Stimulated activated CD4-positive, alpha-beta T cell treated with anti-CD3 and anti-CD28 coated beads, Interleukin-1b, Interleukin-23, amount 100 ng/mL, for 4 hours (primary cell): ENCODE results near the gene ARL16.
"Not testable (repeated sequence)": the region's sequence is repeated elsewhere in the genome, so short reads cannot be mapped to it uniquely, and the experiment has no call there.

Experiments used
- DNase-seq, 2 donors: peaks; one replicate each; pipeline ENCODE4 v3.0.0-alpha.2; 2020; ENCODE audit warnings: low read depth in 2 of 2

The ARL16 gene

DNA sequence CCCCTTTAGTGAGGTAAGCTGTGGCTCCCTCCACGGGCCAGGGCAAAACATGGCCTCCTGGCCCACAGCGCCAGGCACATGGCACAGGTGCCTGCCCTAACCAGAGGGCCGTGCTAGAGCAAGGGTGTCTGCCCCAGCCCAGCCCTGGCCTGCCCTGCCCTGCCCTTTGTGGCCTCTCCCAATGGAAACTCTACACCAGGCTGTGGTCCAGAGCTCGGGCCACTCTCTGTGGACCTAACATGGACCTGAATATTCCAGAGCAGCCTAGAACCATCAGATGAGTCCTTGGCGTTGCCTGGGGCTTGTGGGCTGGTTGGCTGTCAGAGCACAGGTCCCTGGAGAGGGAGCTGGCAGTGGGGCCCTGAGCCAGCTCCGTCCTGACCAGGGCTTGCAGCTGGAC, 11.6 kb upstream of the ARL16 start:
- DNase-seq = no peak

DNA sequence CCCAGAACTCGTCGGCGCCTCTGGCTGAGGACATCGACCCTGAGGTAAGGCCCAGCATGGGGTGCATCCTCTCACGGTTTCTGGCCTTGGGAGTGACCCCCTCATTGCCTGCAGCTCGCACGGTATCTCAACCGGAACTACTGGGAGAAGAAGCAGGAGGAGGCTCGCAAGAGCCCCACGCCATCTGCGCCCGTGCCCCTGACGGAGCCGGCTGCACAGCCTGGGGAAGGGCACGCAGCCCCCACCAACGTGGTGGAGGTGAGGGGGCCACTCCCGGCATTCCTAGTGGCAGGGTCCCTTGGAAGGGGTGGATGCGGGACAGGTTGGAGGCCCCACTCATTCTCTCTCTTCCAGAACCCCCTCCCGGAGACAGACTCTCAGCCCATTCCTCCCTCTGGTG, 11.2 kb upstream of the ARL16 start:
- no peak for DNase-seq

DNA sequence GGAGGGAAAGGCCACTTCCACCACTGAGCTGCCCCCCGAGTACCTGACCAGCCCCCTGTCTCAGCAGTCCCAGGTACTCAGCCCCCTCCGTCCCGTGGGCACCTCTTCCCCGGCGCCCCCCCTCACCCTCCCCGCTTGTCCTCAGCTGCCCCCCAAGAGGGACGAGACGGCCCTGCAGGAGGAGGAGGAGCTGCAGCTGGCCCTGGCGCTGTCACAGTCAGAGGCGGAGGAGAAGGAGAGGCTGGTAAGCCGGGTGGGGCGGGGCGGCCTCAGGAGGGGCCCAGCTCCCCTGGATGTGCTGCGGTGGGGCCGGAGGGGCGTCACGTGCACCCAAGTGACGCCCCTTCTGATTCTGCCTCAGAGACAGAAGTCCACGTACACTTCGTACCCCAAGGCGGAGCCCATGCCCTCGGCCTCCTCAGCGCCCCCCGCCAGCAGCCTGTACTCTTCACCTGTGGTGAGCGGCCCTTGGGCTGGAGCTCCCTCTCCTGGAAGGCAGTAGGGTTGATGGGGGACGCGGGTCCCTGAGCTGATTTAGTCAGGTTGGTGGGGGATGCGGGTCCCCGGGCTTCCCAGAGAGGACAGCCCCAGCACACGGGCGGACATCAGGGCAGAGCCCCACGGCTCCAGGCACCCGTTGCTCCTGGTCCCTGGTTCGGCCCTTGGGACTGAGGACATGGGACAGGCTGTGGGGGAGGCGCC, 10.1 kb upstream of the ARL16 start:
- DNase-seq = no peak

DNA sequence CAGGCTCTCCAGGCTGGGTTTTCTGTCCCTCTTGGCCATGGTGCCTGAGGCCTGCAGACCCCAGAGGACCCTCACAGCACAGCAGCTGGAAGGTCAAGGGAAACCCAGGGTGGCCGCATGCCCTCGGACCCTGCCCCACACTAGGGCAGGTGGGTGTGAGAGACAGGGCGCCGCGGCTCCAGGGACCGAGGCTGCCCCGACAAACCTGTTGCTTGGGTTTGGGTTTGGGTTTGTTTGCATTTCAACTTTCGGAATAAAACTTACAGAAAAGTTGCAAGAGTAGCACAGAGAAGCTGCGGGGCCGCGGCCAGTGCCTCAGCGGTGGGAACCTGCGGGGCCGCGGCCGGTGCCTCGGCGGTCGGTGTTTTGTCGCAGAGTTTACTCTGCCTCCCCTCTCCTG, 8.0 kb upstream of the ARL16 start:
- DNase-seq = no peak

DNA sequence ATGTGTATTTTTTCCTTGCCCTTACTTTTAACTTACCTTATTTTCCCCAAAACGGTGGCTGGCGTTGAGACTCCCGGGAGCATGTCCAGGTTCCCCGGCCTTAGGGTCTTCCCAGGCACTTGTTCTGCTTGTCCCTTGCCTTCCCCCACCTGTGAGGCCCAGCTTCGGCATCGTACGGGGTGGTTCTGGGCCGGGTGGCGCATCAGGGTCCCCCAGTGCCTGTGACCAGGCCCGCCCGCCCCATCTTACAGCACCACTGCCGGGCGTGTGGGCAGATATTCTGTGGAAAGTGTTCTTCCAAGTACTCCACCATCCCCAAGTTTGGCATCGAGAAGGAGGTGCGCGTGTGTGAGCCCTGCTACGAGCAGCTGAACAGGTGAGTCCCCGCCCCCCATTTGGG, 7.6 kb upstream of the ARL16 start:
- no peak for DNase-seq

DNA sequence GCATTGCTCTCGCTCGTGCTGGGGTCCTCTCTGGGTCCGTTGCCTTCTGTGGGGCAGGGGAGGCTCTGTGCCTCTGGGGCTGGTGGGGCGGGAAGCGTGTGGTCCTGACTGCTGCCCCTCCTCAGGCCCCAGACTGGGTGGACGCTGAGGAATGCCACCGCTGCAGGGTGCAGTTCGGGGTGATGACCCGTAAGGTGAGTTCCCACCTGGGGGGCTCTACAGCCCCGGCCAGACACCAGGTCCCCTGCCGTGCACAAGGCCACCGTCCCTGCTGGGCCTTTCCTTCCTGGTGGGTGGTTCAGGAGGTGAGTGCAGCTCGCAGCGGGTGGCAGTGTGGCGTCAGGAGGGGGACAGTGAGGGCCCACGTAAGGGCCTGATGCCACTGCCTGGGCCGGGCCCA, 7.0 kb upstream of the ARL16 start:
- no peak for DNase-seq

DNA sequence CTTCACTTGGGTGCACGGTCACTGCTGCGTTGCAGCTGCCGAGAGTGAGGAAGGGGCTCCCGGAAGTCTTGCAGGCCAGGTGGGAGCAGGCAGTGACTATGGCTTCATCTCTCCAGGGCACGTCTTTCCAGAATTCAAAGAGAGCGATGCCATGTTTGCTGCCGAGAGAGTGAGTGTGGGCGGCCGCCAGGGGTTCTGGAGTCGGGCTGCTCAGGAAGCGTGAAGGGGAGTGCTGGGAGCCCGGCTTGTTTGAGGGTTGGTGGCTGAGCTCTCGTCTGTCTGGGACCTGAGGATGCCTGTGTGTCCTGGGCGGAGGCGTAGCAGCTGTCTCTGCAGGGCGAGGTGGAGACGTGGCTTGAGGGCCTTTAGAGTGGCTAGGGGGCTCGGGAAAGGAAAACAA, 6.5 kb upstream of the ARL16 start:
- no peak for DNase-seq

DNA sequence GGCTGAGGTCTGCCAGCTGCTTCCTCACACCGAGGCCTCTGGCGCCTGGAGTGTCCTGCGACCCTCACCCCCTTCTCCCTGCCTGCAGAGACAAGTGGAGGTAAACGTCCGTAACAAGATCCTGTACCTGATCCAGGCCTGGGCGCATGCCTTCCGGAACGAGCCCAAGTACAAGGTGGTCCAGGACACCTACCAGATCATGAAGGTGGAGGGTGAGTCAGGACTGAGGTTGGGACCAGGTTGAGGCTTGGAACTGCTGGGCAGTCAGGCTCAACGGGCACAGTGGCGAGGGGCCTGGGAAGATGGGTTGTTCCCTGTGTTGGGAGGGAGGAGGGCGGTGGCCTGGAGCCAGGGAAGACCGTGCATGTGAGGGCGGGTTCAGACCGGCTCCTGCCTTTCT, 5.0 kb upstream of the ARL16 start:
- DNase-seq = no peak

DNA sequence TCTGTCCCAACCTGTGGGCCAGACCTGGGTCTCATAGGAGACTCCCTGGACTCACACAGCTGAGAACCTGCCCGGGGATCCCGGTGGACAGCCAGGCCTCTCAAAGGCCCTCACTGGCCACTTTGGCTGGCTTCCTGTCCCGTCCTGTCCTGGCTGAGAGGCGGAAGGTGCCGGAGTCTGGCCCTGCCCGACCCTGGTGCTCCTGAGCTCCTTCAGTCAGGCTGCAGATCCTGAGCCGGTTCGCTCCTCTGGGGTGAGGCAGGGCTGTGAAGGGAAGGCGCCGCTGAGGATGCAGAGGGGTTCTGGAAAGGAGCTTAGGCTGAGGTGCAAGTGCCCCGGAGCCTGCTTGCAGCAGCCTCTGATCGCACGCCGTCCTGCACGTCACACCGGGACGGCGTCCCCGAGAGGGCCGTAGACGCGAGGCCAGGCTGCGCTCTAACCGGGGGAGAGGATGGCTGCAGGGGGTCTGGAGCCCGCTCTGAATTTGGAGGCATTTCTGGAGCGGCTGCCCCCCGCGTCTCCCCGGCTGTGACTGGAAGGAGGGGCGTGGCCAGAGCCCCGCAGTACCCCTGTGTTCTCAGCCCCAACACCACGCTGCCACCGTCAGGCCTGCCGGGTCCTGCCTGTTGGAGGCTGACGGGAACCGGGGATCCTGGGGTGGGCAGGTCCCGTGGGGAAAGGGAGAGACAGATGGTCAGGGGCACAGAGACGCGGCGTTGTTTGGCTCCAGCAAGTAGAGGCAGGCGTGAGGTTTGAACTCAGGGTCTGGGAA, 4.4 kb upstream of the ARL16 start:
- DNase-seq = no peak

DNA sequence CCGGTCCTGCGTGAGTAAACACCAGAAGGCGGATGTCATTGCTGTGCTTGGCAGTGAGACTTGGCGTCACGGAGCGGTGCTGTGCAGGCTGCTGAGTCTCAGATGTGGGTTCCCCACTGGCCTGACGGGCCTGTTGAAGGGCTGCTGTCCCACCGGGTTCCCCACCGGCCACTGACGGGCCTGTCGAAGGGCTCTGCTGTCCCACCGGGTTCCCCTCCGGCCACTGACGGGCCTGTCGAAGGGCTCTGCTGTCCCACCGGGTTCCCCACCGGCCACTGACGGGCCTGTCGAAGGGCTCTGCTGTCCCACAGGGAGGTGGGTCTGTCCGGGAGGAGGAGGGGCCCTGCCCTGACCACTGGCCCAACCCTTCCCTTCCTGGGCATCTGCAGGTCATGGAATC, 3.0 kb upstream of the ARL16 start:
- no peak for DNase-seq

DNA sequence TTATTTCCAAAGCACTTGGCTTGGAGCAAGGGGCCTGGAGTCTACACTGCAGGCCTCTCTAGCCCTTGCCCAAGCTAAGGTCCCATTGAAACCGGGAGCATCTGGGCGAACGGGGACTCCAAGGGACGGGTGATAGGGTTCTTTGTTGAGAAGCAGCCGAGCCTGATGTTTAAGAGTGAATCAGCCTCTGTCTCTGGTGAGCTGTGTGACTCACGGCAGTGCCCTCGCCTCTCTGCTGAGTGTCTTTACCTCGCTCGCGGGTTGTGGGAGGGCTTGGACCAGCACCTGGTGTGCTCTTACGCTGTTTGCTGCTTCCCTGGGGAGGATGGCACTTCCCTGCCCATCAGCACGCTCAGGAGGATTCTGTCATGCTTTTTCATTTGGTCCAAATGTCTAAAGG, 1.5 kb upstream of the ARL16 start:
- DNase-seq = peak; percentile 37 to 39

DNA sequence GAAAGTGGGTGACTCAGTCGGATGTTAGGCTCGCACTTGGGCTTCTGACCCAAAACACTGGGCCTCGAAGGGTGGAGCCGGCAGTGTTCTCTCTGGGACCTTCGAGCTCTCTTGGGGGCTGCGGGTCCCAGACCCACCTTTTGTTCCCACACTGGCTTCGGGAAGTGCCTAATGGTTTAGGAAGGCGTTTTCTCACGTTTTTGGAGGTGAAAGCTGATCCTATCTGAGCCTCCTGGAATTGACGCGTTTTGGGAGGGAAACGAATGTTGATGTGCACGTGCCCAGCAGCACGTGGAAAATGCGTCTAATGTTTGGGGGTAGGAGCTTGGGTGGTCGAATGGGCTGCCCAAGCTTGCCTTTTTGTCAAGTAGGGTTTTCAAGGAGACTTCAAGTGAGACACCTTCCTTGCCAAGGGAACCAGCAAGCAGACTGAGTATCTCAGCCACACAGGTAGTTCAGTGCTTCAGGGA, 880 bp upstream of the ARL16 start:
- no peak for DNase-seq

DNA sequence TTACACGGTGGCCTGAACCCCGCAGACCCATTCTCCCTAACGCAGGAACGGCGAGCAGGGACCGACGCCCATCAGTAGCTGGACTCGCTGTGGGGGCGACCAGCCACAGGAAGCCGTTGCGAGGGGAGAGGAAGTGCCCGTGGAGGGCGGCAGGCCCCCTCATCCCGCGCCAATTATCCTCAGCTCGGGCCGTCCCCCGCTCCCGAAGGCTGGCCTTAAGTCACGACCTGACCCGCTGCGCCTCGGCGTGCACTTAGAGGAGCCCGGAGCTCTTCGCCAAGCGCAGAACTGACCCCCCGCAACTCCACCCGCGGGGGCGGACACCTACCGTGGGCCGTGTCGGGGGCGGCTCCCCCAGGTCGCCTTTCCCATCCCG, 401 bp downstream of the ARL16 start:
- DNase-seq = no peak

DNA sequence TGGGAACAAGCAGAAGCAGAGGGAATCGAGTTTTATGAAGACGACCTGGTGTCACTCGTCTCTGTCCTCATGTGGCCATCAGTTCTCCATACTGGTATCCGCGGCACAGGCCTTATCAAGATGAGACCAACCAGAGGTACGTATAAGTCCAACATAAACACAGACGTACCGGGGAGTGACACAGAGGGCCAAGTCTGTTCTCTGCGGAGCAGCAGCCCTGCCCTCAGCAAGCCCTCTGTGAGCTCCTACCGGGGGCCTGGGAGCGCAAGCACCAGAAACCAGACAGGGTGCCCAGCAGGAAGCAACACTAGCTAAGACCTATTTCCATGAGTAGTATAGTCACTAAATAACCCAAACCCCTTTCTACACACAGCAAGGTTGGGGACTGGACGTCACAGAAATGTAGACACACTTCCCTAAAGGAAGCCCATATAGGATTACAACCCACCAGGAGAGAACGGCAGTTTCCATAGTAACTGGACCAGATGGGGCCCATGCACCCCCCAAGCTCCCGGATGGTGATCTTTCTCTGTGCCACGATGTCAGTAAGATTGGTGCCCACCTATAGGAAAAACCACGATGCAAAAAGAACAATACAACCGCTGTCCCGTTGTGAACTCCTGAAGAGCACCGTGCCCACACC, 911 bp downstream of the ARL16 start:
- no peak for DNase-seq

DNA sequence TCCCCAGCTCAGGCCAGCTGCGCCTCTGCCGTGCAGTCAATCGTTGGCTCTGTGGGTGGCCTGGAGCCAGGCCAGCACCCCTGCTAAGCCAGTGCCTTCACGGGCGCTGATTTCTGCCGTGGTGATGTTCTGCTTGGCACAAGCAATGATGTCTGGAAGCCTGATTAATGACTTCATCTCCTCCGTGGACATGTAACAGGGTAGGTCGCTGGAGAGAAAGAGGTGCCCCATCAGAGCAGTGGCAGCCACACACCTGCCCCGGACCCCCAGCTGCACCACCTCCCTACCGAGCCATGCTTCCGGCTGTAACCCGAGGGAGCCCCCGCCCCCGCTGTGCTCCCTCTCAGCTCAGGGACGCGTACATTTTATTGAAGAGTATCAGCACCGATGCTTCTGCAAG, 1.9 kb downstream of the ARL16 start:
- no peak for DNase-seq

DNA sequence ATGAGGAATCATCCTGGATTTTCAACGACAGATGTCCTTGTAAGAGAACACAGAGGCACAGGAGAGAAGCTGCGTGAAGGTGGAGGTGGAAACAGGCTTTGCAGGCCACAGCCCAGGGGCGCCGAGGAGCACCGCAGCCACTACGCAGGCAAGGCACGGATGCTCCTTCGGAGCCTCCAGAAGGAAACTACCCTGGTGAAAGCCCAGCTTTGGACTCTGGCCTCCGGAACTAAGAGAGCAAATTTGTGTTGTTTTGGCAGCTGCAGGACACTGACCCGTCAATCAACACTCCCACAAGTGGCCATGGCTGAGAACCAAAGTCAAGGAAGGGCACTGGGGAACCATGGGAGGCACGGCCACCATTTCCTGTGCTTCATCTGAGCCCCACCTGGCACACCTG, 3.4 kb downstream of the ARL16 start:
- no peak for DNase-seq

DNA sequence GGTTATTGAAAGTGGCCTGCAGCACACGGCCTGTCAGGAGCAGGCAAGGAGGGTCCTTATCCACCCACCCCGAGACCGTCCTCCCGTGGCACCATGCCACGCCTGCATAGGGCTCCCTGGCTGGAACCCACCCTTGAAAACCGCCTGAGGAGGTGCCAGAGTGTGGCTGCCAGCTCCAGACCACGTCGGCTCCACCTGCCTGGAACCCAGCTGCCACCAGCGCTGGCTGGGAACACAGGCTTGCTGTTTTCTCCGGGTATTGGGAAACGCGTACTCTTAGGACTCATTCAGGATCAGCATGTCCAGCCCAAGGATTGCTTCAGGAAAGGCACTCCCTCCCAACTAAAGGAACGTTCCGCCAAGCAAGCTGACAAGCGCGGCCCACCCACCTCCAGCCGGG, 6.7 kb downstream of the ARL16 start:
- DNase-seq = no peak

DNA sequence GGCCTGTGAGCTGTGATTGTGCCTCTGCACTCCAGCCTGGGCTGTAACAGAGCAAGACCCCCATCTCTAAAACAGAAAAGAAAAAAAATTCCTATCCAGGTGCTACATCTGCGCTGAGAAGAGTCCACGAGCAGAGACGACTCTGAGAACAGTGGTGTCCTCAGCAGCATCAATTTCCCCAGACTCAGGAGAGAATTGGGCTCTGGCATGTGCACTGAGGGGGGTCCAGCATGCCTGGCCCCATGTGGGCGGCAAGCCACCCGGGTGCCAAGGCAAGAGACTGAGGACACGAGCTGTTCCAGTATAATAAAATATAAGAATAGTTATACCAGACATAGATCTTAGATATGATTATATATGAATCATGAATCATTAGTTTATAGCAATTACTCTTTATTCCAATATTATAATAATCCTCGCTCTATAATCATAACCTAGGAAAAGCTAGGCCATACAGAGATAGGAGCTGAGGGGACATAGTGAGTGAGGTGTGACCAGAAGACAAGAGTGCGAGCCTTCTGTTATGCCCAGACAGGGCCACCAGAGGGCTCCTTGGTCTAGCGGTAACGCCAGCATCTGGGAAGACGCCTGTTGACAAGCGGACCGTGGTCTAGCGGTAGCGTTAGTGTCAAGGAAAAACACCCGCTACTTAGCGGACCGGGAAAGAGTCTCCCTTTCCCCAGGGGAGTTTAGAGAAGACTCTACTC, 7.9 kb downstream of the ARL16 start:
- not testable (repeated sequence) for DNase-seq

DNA sequence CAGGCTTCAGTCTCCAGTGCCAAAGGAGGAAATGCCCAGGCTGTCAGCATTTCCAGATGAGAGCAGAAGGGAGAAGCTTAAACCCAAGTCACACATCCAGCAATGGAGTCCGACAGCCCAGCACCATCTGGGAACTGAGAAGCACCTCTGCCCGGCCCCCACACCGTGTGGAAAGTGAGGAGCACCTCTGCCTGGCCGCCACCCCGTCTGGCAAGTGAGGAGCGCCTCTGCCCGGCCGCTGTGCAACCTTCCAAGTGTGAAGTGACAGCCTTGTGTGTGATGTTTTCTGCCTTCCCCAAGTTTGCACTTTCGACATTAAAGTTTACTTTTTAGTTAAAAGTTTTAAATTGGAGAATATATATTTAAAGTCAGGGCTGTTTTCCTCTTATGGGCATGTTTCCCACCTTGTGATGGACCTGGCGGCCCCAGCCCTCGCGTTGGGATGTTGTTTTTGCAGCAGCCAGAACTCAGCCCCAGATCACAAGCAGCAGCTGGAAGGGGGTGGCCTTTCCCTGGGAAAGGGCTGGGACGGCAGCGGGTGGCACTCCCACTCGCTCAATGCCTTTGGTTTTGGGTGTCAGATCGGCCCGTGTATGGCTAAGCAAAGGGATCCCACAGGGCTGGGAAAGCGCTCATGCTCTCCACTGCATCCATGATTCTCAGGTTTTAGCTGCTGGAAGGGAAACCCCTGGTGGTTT, 9.9 kb downstream of the ARL16 start:
- no peak for DNase-seq

DNA sequence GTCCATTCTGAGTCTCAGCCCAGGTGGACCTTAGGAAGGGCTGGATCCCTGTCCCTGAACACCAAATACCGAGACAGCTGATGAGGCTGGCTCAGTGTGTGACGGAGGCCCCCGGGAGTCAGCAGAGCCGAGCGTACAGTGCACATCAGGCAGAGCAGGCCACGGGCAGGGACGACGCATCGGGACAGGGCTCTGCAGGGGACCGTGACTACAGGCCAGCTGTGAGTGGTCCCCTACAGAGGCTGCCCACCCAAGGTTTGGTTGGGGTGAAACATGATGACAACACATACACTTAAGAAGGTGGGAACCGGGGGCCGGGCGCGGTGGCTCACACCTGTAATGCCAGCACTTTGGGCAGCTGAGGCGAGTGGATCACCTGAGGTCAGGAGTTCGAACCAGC, 10.6 kb downstream of the ARL16 start:
- DNase-seq = no peak

DNA sequence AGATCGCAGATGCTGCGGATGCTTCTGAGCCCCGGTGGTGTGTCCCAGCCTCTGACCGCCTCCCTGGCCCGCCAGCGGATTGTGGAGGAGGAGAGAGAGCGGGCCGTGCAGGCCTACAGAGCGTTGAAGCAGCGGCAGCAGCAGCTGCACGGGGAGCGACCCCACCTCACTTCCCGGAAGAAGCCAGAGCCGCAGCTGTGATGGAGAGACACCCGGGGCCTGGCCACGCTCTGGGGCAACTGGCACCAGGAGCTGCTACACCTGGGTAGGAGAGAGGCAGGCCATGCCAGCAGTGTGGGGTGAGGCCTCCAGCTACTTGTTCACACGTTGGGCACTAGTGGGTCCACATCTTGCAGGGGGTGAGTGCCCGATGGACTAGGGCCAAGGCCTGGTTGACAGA, 11.1 kb downstream of the ARL16 start:
- no peak for DNase-seq

DNA sequence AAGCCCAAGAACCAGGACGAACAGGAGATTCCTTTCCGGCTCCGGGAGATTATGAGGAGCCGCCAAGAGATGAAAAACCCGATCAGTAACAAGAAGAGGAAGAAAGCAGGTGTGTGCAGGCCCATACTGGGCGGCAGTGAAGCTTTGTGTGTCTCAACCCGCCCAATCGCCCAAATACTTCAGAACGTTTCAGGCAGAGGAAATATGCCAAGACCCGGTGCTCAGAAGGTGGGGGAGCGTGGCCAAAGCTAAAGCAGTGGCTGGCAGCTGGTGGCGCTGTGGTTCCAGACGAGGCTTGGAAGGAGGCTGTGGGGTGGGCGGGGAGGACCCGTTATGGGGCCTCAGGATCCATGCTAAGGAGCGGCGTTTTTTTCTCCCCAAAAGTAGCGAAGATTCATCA, 15.8 kb downstream of the ARL16 start:
- DNase-seq = no peak
